Measurements from ENCODE around the gene HGF.

HGF gene

GRCh38 chr7:81714306-81714705 lies 55.5 kb downstream of the HGF start:
- H3K36me3 ChIP-seq = peaks cover 2% of the 10 kb centered on the region

GRCh38 chr7:81710751-81711150 lies 59.1 kb downstream of the HGF start:
- Histone ChIP-seq H3K4me3 (ENCODE audit: low read depth in 1 of 2, low read length in 1 of 2) (no peak overlapping the region), H3K27ac (no peak overlapping the region), H3K36me3 (peaks cover 7% of the 10 kb centered on the region), H3K4me1 (ENCODE audit: control insufficient read depth in 1 of 2, insufficient read depth in 1 of 2, low read depth in 1 of 2, low read length in 1 of 2) (no peaks in the 10 kb centered on the region), H3K9me3 (no peaks in the 10 kb centered on the region), H3K27me3 (no peaks in the 10 kb centered on the region)
- no peak for TF ChIP-seq CTCF (IDR thresholded peaks at IDR 0.05)

More at GRCh38 chr7:81714306-81714705, 55.5 kb downstream of the HGF start:
- Histone ChIP-seq H3K27me3 (no peaks in the 10 kb centered on the region), H3K9me3 (no peaks in the 10 kb centered on the region), H3K4me1 (ENCODE audit: control insufficient read depth in 1 of 2, insufficient read depth in 1 of 2, low read depth in 1 of 2, low read length in 1 of 2) (no peaks in the 10 kb centered on the region), H3K4me3 (ENCODE audit: low read depth in 1 of 2, low read length in 1 of 2) (no peak overlapping the region), H3K27ac (no peak overlapping the region)
- no peak for TF ChIP-seq CTCF (IDR thresholded peaks at IDR 0.05)

- Histone ChIP-seq H3K4me1 (ENCODE audit: control insufficient read depth in 1 of 2, insufficient read depth in 1 of 2, low read depth in 1 of 2, low read length in 1 of 2) (no peaks in the 10 kb centered on the region), H3K9me3 (no peaks in the 10 kb centered on the region), H3K4me3 (ENCODE audit: low read depth in 1 of 2, low read length in 1 of 2) (no peak overlapping the region), H3K27me3 (no peaks in the 10 kb centered on the region), H3K36me3 (peaks cover 15% of the 10 kb centered on the region), H3K27ac (no peak overlapping the region)
- no peak for TF ChIP-seq CTCF (IDR thresholded peaks at IDR 0.05)
Measured at GRCh38 chr7:81709836-81710235, 60.0 kb downstream of the HGF start.

GRCh38 chr7:81707966-81708365 lies 61.9 kb downstream of the HGF start:
- Histone ChIP-seq H3K36me3 (peaks cover 19% of the 10 kb centered on the region), H3K4me1 (ENCODE audit: control insufficient read depth in 1 of 2, insufficient read depth in 1 of 2, low read depth in 1 of 2, low read length in 1 of 2) (no peaks in the 10 kb centered on the region), H3K27me3 (no peaks in the 10 kb centered on the region), H3K4me3 (ENCODE audit: low read depth in 1 of 2, low read length in 1 of 2) (no peak overlapping the region), H3K27ac (no peak overlapping the region), H3K9me3 (no peaks in the 10 kb centered on the region)
- TF ChIP-seq CTCF (IDR thresholded peaks at IDR 0.05) = no peak

- no peak overlapping the region for H3K4me3 ChIP-seq (ENCODE audit: low read depth in 1 of 2, low read length in 1 of 2)
- no peaks in the 10 kb centered on the region for H3K9me3 ChIP-seq
- H3K27me3 ChIP-seq = no peaks in the 10 kb centered on the region
- H3K36me3 ChIP-seq = peaks cover 19% of the 10 kb centered on the region
- no peak overlapping the region for H3K27ac ChIP-seq
- TF ChIP-seq CTCF (IDR thresholded peaks at IDR 0.05) = no peak
- no peaks in the 10 kb centered on the region for H3K4me1 ChIP-seq (ENCODE audit: control insufficient read depth in 1 of 2, insufficient read depth in 1 of 2, low read depth in 1 of 2, low read length in 1 of 2)
Measured at GRCh38 chr7:81707196-81707595, 62.7 kb downstream of the HGF start.

- Histone ChIP-seq H3K4me1 (ENCODE audit: control insufficient read depth in 1 of 2, insufficient read depth in 1 of 2, low read depth in 1 of 2, low read length in 1 of 2) (no peaks in the 10 kb centered on the region), H3K4me3 (ENCODE audit: low read depth in 1 of 2, low read length in 1 of 2) (no peak overlapping the region), H3K36me3 (peaks cover 19% of the 10 kb centered on the region), H3K27ac (no peak overlapping the region), H3K9me3 (no peaks in the 10 kb centered on the region), H3K27me3 (no peaks in the 10 kb centered on the region)
- no peak for TF ChIP-seq CTCF (IDR thresholded peaks at IDR 0.05)
Measured at GRCh38 chr7:81705206-81705605, 64.6 kb downstream of the HGF start.
